T-helper 2 cell (primary cell): ENCODE results near the gene EYA2.
"Not testable (repeated sequence)": the region's sequence is repeated elsewhere in the genome, so short reads cannot be mapped to it uniquely, and the experiment has no call there.

Experiments
- DNase-seq, 5 experiments: peaks; one replicate each; pipeline versions ENCODE4 v3.0.0 to v3.0.0-alpha.2; 2012 to 2022

The EYA2 gene

DNA sequence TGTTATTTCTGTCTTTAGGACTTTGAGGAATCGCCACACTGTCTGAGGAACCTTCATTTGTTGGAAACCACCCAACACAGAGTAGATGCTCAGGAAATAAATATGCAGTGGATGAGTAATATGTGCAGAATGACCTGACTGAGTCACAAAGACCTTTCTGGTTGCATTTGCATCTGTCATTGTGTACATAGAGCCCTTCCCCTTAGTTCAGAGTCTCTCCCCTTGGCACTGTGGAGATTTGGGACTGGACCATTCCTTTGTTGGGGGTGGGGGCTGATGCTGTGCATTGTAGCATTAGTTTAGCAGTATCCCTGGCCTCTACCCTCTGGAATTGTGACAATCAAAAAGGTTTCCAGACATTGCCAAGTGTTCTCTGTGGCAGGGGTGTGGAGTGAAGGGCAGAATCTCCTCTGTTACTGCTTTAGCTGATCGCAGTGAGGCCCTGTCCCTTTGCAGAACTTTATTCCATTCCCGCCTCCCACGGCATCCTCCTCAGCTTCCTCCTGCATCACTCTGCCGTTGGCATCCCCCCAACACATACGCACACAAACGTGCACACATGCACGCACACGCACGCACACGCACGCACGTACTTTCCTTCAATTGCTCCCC lies 64.5 kb downstream of the EYA2 start:
- no peak for DNase-seq

DNA sequence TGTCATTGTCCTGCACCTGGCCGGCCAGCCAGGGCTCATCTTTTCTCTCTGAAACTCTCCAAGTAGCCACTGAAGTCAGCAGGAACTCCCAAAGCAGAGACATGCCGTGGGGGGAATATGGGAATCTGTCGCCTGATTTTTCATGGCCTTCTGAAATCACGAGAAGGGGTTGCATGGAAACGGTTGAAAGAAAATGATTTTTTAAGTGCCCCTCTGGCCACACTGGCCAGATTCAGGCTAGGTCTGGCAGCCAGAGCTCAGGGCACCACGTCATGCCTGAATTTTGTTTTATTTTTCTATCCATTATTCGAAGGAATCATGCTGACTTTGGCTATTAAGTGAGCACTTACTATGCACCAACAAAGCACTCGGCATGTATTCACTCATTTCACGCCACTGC lies 65.2 kb downstream of the EYA2 start:
- no peak for DNase-seq

DNA sequence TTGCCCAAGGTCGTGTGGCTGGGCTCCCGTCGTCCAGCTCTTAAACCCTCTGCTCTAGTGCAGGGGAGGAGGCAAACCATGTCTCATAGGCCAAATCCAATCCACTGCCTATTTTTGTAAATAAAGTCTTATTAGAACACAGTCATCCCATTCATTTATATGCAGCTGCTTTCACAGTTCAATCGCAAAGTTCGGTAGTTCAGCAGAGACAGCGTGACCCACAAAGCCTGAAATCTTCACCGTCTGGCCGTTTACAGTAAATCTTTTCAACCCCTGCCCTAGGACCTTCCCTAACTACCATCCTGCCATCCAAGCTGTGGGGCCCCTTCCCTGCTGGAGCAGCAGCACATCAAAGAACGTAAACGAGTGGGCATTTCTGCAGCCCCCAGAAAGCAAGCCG lies 65.9 kb downstream of the EYA2 start:
- DNase-seq, result no peak

DNA sequence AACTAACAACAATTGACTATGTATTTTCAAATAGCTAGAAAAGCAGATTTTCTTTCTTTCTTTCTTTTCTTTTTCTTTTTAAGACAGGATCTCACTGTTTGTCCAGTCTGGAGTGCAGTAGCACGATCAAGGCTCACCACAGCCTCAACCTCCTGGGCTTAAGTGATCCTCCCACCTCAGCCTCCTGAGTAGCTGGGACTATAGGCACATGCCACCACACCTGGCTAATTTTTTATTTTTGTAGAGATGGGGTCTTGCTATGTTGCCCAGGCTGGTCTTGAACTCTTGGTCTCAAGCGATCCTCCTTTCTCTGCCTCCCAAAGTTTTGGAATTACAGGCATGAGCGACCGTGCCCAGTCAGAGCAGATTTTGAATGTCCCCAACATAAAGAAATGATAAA lies 67.3 kb downstream of the EYA2 start:
- not testable (repeated sequence) for DNase-seq

DNA sequence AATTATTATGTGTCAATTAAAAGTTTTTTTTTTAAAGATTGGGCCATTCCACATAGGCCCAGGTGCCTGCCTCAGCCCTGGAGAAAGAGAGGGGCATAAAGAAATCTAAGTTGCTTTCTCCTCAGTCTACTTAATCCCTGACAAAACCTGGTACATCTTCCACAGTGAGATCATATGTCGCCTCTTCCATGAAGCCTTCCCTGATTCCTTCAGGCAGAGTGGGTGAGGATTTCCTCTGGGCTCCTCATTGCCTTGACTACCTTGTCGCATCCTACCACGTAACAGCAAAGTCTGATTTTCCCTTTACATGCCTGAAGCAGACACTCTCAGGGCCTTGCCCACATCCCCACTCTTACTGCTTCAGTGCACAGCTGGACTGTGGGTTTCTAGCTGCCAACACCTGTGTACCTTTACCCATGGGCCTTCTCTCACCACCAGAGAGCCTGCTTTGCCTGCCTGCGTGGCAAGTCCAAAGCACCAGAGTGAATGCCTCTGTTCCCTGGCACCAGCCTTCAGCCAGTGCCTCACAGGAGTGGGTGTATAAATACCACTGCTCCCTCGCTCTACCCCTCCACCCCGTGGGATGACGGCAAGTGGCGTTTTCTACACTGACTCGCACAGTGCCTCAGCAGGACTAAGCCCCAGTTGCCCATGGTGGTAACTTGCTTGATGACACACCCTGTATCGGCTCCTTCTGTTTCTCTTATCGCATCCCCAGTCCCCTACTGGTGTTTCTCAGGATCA lies 68.0 kb downstream of the EYA2 start:
- no peak for DNase-seq

DNA sequence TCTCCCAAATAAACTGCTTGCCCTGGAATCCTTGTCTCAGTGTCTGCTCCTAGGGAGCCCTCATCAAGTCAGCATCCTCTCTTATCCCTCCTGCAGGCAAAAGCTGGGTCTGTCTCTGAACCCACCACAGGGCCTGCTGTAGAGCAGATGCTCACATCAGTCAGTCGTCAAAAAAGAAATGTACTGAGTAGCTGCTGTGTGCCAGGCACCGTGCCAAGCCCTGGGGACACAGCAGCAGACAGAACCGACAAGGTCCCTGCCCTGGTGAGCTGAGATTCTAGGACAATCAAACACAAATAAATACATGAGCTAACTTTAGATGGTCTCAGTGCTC lies 68.5 kb downstream of the EYA2 start:
- DNase-seq, result no peak

DNA sequence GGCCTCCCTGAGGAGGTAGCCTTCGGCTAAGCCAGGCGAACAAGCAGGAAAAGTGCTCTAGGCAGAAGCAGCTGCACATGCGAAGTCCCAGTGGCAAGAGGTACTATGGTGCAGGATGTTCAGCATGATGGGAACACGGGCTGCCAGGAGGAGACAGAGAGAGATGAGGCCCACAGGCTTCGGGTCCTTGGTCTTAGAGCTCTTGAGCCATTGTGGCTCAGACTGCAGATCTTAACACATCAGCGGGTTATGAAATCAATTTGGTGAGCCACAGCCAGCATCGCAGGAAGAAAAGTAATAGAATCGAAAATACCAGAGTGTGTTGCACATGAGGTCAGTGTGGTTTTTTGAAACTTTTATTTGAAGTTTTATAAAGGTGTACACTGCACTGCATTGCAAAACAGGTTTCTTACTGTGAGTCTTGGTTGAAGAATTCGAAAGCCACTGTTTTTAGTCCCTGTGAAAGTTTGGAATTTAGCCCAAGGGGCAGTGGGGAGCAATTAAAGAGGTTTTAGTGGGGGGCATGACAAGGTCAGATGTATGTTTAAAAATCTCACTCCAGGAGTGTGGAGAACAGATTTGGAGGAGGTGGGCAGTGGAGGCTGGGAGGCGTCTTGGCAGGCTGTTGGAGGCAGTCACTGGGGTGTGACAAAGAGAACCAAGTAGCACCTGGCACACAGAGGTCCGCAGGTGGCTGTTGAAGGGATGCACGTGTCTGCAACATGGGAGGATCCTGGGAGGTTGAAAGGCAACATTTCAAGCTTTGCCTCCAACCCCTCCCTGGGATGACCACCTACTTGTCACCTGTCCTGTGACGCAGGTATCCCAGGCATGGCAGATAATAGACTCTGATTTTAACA lies 69.3 kb downstream of the EYA2 start:
- peak in 1 of 5 experiments; percentile 8 for DNase-seq

DNA sequence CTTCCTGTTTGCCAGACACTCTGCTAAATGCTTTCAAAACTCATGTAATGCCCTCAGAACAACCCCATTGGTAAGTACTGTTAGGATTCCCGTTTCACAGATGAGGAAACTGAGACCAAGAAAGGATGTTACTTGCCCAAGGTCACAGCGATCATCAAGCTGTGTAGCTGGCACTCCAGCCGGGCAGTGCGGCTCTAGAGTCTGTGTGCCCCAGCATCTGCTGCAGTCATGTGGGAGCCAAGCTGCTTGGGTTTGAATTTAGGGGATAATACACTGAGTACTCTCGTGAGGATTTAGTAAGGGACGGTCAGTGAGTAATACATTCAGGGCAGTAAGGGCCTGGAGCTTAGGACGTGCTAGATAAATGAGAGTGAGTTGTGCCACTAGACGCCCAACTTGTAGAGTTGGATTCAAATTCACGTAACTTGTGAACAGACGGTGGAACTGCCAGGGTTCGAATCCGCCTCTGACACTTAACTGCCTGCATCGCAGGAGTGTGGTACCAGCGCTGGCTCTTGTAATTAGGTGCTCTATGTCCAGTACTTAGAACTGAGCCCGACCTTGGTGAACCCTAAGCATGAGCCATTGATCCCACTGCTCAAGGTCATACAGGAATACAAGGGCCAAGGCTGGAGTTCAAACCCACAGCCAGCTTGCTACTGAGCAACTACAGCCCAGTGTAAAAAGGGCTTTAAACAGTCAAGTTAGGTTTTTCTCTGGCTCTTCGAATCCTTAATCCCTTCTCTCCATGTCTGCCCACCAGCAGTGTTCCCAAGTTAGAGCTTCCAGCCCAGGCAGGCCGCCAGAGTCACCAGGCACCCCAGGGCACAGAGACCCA lies 70.2 kb downstream of the EYA2 start:
- DNase-seq, result no peak

DNA sequence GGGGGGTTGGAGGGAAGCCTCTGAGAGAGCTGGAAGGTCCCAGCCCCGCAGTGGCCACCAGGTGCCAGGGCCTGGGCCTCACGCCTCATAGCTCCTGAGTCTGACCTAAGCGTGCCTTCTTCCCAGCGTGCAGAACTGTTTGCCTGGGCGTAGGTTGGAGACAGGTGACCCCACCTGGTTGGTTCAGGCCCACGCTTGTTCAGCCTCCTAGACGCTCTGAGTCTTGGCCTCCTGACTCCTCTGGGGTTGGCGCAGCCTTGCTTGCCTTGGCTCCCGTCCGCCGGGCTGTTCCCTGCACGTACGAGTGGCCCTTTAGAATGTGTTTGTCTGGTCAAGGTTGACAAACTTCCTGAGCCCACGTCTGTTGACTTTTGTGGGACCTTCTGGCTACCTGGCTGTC lies 70.8 kb downstream of the EYA2 start:
- no peak for DNase-seq

DNA sequence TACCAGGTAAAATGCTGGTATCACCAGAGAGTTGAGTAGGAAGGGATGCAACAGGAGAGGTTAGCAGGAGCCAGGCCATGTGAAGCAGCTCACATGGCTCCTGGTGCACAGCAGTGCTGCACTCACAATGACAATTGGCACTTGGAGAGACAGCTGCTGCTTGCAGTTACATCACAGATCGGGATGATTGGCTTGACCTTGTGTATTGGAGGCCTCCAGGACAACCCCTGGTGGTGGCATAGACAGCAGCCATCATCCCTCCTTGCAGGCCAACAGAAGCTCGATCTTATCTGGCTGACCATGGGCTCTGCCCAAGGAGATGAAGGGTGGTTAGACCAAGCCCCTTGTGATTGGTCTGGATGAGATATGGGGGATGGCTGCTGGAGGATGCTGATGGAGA lies 73.0 kb downstream of the EYA2 start:
- no peak for DNase-seq

DNA sequence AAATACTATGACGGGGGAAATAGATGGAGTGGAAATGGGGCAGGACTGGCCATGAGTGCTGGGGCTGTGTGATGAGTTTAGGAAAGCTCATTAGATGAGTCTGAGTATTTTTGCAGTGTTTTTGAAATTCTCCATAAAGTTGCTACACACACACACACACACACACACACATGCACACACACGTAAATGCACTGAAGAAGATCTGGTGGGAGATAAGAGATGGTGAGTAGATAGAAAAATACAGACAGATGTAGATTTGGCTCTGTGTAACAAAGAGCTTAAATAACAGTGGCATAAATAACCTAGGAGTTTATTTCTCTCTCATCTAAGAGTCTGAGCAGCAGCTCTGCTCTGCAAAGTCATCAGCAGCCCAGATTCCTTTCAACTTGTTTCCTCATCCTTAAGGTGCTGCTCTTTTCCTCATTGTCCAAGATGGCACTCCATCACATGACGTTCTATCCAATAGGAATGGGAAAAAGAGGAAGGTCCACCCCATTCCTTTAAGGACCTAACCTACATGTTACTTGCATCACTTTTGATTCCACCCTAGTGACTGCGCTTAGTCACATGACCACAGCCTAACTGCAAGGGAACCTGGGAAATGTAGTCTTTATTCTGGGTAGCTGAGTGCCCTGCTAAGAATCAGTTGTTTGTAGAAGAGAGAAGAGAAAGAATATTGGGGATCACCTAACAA lies 76.4 kb downstream of the EYA2 start:
- peak in 1 of 5 experiments; percentile 77 for DNase-seq

DNA sequence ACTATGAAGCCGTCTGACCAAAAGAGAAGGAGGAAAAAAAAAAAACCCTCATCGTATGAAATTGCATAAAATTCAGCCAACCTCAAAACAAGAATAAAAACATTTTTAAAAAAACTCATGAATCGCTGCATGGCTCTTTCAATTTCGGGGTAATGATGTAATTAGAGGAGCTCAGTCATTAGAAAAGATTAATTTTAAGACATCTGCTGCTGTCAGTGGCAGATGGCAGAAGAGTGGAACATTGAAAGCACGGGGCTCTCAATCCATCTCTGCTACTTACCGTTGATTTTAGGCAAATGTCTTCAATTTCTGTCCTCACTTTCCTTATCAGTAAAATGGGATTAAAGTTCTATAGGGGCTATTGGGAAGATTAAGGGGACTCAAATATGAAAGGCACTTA lies 79.1 kb downstream of the EYA2 start:
- DNase-seq, result no peak

DNA sequence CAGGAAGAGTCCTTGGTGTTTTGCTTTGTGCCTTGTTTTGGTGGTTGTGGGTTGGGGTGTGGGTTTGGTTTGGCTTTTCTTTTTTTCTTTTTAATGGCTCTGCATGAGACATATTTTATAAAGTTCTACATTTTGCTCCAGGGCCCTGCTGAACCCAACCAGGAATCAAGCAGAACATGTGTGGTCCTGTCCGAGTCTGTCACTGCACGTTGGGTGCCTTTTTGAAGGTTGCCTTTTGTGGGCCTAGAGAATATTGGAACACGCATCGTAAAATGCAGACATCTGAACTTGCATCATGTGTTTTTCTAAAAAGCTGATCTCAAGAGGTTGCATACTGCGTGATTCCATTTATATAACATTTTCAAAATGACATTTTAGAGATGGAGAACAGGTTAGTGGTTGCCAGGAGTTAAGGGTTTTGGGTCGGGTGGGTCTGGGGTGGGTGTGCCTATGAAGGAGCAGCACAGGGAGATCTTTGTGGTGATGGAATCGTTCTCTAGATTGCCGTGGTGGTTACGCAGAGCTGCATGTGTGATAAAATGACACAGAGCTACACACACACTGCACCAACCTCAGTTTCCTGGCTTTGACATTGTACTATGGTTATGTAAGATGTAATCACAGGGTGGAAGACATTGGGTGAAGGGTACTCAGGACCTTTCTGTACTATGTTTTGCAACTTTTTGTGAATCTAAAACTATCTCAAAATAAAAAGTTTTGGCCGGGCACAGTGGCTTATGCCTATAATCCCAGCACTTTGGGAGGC lies 80.2 kb downstream of the EYA2 start:
- peak in 1 of 5 experiments; percentile 76 for DNase-seq

DNA sequence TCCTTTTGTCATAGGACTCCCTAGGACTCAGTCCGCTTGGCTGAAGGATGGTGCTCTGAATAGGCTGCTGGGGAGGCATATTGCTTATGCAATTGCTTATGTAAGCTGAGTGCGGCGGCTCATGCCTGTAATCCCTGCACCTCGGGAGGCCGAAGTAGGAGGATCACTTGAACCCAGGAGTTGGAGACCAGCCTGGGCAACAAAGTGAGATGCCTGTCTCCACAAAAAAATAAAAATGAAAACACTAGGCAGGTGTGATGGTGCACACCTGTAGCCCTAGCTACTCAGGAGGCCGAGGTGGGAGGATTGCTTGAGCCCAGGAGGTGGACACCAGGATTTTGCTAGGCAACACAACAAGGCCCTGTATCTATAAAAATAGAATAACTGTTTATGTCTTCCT lies 81.3 kb downstream of the EYA2 start:
- DNase-seq, result no peak

DNA sequence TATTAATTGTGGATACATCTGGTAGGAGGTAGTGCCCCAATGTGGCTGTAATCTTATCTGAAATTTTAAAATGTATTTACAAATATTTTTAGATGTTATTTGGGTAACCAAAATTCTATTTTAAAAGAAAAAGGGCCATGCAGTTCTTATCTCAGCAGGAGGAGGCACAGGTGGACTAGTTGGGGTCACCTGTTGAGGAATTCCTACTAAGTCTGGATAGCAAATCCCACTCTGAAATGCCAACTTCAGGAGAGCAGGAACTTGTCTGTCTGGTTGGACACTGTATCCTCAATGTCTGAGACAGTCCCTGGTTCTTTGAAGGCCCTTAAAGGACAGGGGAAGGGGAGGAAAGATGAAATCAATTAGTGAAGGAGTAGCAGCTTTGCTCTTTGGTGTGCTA lies 82.6 kb downstream of the EYA2 start:
- DNase-seq, result no peak

DNA sequence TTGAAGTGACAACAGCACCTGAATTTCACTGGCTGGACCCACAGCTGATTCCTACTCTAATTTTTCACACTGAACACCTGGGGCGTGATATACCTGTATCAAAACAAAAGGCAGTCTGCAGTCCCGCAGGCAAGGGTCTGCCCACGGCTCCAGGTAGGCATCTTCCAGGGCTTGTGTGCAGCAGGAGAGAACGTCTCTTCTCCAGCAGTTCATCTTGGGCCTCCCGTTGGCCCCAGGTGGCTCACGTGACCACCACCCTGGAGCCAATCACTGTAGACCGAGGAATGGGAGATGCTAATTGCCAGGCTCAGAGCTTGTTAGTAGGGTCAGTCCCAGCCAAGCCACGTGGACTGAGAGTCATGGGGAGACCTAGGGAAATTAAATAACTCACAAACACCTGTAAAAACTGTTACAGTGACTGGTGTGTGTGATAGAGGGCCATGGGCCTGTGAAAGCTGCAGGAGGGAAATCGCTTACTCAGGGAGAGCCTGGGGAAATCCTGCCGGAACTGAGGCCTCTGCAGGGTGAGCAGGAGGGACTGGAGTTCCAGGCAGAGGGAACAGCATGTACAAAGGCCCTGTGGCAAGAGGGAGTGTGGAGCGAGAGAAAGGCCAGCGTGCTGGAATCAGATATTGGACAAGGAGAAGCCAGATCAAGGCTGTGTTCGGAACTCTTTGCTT lies 83.4 kb downstream of the EYA2 start:
- DNase-seq, result no peak

DNA sequence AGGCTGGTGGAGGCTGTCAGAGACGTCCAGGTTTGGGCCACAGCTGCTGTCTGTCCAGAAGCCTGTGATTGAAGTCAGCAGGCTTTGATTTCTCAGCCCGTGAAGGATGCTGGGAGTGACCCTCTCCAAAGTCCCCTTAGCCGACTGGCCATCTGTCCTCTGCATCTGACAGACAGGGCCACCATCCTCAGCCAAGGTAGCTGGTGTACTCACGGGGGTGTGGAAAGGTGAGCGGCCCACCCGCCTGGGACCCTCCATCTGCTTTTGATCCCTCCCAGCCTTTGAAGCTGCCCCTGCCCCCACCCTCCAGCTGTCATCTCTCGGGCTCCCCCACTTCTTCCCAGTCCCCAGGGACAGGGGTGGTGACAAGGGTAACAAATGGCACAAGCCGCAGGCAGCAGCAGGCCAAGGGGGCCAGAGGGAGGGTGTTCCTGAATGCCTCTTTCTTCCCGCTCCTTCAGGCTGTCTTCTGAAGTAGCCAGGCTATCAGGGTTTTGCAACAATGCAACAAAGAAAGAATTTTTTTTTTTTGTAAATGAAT lies 84.4 kb downstream of the EYA2 start:
- no peak for DNase-seq

DNA sequence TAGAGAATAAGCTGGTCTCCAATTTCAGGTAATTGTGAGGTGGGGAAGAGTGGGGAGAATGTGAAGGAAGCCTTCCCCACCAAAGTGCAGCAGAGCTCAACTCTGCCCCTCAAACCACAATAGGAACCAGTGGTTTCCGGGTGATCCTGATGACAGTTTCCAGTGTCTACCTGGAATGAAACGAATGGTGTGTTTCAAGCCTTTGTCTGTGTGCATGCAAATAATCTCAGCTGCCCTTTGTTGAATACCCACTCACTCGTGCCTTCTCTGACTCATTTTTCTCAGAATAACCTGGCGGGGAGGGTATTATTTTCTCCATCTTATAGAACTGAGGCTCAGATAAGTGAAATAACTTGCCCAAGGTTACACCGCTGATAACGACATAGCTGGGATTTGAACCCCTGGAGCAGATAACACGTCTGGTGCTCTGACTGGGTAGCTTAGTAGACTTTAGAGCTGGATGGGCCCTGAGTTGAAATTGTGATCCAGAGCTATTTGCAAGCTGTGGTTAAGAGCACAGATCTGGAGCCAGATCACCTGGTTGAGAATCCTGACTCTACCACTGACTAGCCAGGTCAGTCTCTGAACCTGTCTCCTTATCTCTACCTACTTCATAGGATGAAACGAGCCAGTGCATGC lies 85.1 kb downstream of the EYA2 start:
- DNase-seq, result peak in 1 of 5 experiments; percentile 45

DNA sequence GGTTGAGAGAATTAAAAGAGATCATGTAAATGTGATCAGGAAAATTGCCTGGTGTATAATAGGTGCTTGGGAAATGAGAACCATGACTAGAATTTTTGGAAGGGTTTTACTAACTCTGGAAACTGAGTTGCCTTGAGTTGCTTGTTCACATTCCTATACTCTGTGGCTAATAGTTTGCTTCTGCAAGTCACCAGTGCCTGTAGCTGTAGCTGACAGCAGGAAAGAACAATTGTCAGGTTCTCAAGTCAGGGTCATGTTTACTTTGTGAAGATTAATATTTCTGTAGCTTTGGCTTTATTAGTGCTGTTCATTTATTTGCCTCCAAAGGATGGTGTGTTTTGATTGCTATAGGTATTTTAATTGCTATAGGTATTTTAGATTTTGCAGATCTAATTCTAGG lies 86.5 kb downstream of the EYA2 start:
- no peak for DNase-seq

DNA sequence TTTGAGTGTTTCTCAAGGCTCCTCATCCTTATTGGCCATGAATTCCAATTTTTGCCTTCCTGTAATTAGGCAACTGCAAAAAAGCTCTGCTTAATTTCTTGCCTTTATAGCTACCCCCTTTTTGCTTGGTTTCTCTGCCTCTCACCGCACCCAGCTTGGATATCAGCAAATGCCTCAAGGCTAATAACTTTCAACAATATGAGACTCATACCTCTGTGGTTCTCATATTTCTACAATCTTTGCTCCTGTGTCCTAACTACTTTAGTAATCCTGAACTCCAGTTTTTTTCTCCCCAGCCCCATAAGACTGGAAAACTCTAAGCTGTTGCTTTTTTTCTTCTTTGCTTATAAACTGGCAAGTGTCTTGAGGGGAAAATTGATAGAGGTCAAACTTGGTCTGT lies 88.8 kb downstream of the EYA2 start:
- DNase-seq, result no peak
